Bronchial epithelial cell (primary cell): ENCODE measurements around the gene SLC27A1. TPM values are rescaled to one million over a fixed set of nuclear protein-coding genes. Genes with fewer than 3 reads are reported as not detected.

Experiments used
- DNase-seq: peaks from one replicate; pipeline ENCODE4 v3.0.0-alpha.2; 2010; ENCODE audit warnings: low read depth
- FAIRE-seq: peaks from 2 replicates; lab custom pipeline; 2011; peaks lifted over from hg19 to GRCh38; lab: Jason Lieb, UNC
- H3K27me3 ChIP-seq: 2 replicates; pipeline ENCODE4 v1.5.1; 2011; ENCODE audit warnings: low read length; ENCODE audit not compliant: control insufficient read depth, insufficient read depth
- H3K36me3 ChIP-seq: 2 replicates; pipeline ENCODE4 v1.5.1; 2011; ENCODE audit warnings: low read length; ENCODE audit not compliant: control insufficient read depth, insufficient read depth
- H3K4me3 ChIP-seq: 2 replicates; pipeline ENCODE4 v1.5.1; 2011; ENCODE audit warnings: mild to moderate bottlenecking, low read depth, low read length, control low read depth
- CTCF ChIP-seq: IDR thresholded peaks from 2 replicates; pipeline ENCODE4 v1.5.1; 2011; ENCODE audit warnings: mild to moderate bottlenecking, moderate library complexity, low read length, control low read depth, inconsistent platforms; ENCODE audit not compliant: insufficient read depth, severe bottlenecking
- total RNA-seq: library from RNA; depleted of rRNA; stranded (reverse); fragments of >200 nt; gene quantifications from 2 replicates; pipeline ENCODE4 v1.2.1, GENCODE V29; 2014

The SLC27A1 gene
- total RNA-seq, 1 donor from 2014 or later: 7.9 TPM

- Histone ChIP-seq H3K4me3 (no peak overlapping the region), H3K36me3 (no peaks in the 10 kb centered on the region), H3K27me3 (peaks cover 12% of the 10 kb centered on the region)
- no peak for TF ChIP-seq CTCF
- FAIRE-seq (no peak), DNase-seq (no peak)
Measured at GRCh38 chr19:17454576-17455071, 15.7 kb upstream of the SLC27A1 start.

GRCh38 chr19:17455308-17456123 is 14.8 kb upstream of the SLC27A1 start:
- H3K27me3 ChIP-seq: peaks cover 12% of the 10 kb centered on the region
- H3K4me3 ChIP-seq: no peak overlapping the region
- FAIRE-seq (no peak), DNase-seq (no peak)
- no peaks in the 10 kb centered on the region for H3K36me3 ChIP-seq
- TF ChIP-seq CTCF: no peak

GRCh38 chr19:17456127-17456526 is 14.2 kb upstream of the SLC27A1 start:
- H3K27me3 ChIP-seq: peaks cover 12% of the 10 kb centered on the region
- no peak overlapping the region for H3K4me3 ChIP-seq
- H3K36me3 ChIP-seq: no peaks in the 10 kb centered on the region
- no peak for FAIRE-seq
- no peak for TF ChIP-seq CTCF
- DNase-seq: no peak

GRCh38 chr19:17457616-17458015 is 12.7 kb upstream of the SLC27A1 start:
- Histone ChIP-seq H3K27me3 (peaks cover 12% of the 10 kb centered on the region), H3K36me3 (no peaks in the 10 kb centered on the region), H3K4me3 (no peak overlapping the region)
- no peak for TF ChIP-seq CTCF
- FAIRE-seq (peak; percentile 7), DNase-seq (no peak)

GRCh38 chr19:17458970-17459369 is 11.4 kb upstream of the SLC27A1 start:
- peak; percentile 49 for DNase-seq
- no peak for FAIRE-seq
- TF ChIP-seq CTCF: no peak
- Histone ChIP-seq H3K4me3 (no peak overlapping the region), H3K36me3 (no peaks in the 10 kb centered on the region), H3K27me3 (peaks cover 12% of the 10 kb centered on the region)
